Retinal pigment epithelial cell (primary cell): ENCODE results near the gene EFTUD2.

Experiments used
- DNase-seq: peaks from one replicate; pipeline ENCODE4 v3.0.0-alpha.2; 2010; ENCODE audit warnings: low read depth
- H3K4me3 ChIP-seq: 2 replicates; pipeline ENCODE4 v1.5.1; 2011; ENCODE audit warnings: mild to moderate bottlenecking, low read length, control low read depth, moderate library complexity
- CTCF ChIP-seq: conservative IDR thresholded peaks from 2 replicates; pipeline ENCODE4 v1.5.1; 2011; ENCODE audit warnings: low read depth, low read length, control low read depth, inconsistent platforms

Gene EFTUD2

GRCh38 chr17:44903012-44903685 lies 3.9 kb upstream of the EFTUD2 start:
- H3K4me3 ChIP-seq: no peak overlapping the region
- no peak for TF ChIP-seq CTCF
- DNase-seq: no peak

GRCh38 chr17:44902135-44902760 lies 3.0 kb upstream of the EFTUD2 start:
- no peak for DNase-seq
- TF ChIP-seq CTCF: no peak
- no peak overlapping the region for H3K4me3 ChIP-seq

- DNase-seq: no peak
- no peak overlapping the region for H3K4me3 ChIP-seq
- TF ChIP-seq CTCF: peak; percentile 19
Observed at GRCh38 chr17:44901411-44901921, 2.2 kb upstream of the EFTUD2 start.

- DNase-seq: peak; percentile 35
- no peak for TF ChIP-seq CTCF
- no peak overlapping the region for H3K4me3 ChIP-seq
Observed at GRCh38 chr17:44900894-44901293, 1.6 kb upstream of the EFTUD2 start.

GRCh38 chr17:44898768-44899073 lies 524 bp downstream of the EFTUD2 start:
- DNase-seq: no peak
- no peak for TF ChIP-seq CTCF
- peak overlapping the region; percentile 96 for H3K4me3 ChIP-seq

- H3K4me3 ChIP-seq: no peak overlapping the region
- no peak for TF ChIP-seq CTCF
- DNase-seq: no peak
Observed at GRCh38 chr17:44894642-44895041, 4.6 kb downstream of the EFTUD2 start.

- TF ChIP-seq CTCF: no peak
- no peak overlapping the region for H3K4me3 ChIP-seq
- DNase-seq: no peak
Observed at GRCh38 chr17:44892250-44892649, 7.0 kb downstream of the EFTUD2 start.
